Suprapubic skin (tissue), 4 donors: ENCODE data around the gene SHISA3.

Experiments
- CTCF ChIP-seq, 2 donors: fragments of 200-600 bp in 1 of 2; fragments of 450-650 bp in 1 of 2; sonication (generic) in 1 of 2; IDR thresholded peaks; one replicate each; pipeline ENCODE4 v1.5.1; 2016 to 2019; ENCODE audit warnings: antibody characterized with exemption in 2 of 2, mild to moderate bottlenecking in 1 of 2, moderate library complexity in 1 of 2
- POLR2A ChIP-seq, 2 donors: fragments of 450-650 bp; IDR thresholded peaks; one replicate each; pipeline ENCODE4 v1.6.1; 2017; ENCODE audit warnings: antibody characterized with exemption in 2 of 2, mild to moderate bottlenecking in 2 of 2, moderate library complexity in 2 of 2
- POLR2AphosphoS5 ChIP-seq, 3 donors: sonication (generic); formaldehyde crosslinking; IDR thresholded peaks; one replicate each; pipeline ENCODE4 v1.6.1; 2017; ENCODE audit warnings: antibody characterized with exemption in 3 of 3

- TF ChIP-seq CTCF (IDR thresholded peaks at IDR 0.05) (no peak), POLR2AphosphoS5 (IDR thresholded peaks at IDR 0.05) (no peak), POLR2A (IDR thresholded peaks at IDR 0.05) (no peak)
Measured at GRCh38 chr4:42391355-42391664, 6.0 kb upstream of the SHISA3 start.
